Testis (tissue), 2 donors: ENCODE measurements around the gene XPNPEP1.

Experiments
- CTCF ChIP-seq, 3 experiments: fragments of 450-650 bp in 2 of 3; fragments of 200-600 bp in 1 of 3; sonication (generic) in 1 of 3; IDR thresholded peaks; one replicate each; pipeline ENCODE4 v1.5.1; 2016 to 2019; ENCODE audit warnings: antibody characterized with exemption in 3 of 3, mild to moderate bottlenecking in 2 of 3, moderate library complexity in 1 of 3
- POLR2A ChIP-seq: fragments of 450-650 bp; IDR thresholded peaks from one replicate; pipeline ENCODE4 v1.6.1; 2017; ENCODE audit warnings: antibody characterized with exemption, mild to moderate bottlenecking, moderate library complexity

- no peak for TF ChIP-seq POLR2A
- no peak for TF ChIP-seq CTCF (IDR thresholded peaks at IDR 0.05)
Measured at GRCh38 chr10:109911903-109912302, 11.4 kb downstream of the XPNPEP1 start.
